WI38 (cell line): ENCODE data around the gene ACY1.
"Not testable (repeated sequence)": the region's sequence is repeated elsewhere in the genome, so short reads cannot be mapped to it uniquely, and the experiment has no call there.

Experiments
- H3K4me3 ChIP-seq: 2 replicates; pipeline ENCODE4 v1.5.1; 2011; ENCODE audit warnings: low read depth, mild to moderate bottlenecking, control low read depth, low read length
- TF ChIP-seq, protein P1 (sequence below): IDR thresholded peaks from 2 replicates; pipeline ENCODE4 v1.5.1; 2012; ENCODE audit warnings: low read depth, mild to moderate bottlenecking, control low read depth, low read length

Gene ACY1

DNA sequence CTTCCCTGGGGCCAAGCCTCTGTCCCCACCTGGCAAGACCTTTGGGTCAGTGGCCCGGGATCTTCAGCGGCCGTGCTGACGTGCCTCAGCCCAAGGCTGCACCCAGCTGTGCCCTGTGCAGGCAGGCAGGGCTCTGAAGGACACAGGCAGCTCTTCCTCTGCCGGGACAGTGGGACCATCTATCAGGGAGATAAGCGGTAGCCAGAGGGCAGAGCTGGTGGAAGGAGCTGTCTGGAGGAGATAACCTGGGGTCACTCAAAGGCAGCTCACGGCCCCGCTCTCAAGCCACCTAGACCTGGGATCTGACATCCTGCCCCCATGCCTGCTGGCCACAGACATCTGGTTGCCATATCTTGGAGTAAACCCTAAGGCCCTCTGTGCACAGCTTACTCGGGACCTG is 45.7 kb downstream of the ACY1 start:
- H3K4me3 ChIP-seq: no peak overlapping the region
- TF ChIP-seq, protein P1, sequence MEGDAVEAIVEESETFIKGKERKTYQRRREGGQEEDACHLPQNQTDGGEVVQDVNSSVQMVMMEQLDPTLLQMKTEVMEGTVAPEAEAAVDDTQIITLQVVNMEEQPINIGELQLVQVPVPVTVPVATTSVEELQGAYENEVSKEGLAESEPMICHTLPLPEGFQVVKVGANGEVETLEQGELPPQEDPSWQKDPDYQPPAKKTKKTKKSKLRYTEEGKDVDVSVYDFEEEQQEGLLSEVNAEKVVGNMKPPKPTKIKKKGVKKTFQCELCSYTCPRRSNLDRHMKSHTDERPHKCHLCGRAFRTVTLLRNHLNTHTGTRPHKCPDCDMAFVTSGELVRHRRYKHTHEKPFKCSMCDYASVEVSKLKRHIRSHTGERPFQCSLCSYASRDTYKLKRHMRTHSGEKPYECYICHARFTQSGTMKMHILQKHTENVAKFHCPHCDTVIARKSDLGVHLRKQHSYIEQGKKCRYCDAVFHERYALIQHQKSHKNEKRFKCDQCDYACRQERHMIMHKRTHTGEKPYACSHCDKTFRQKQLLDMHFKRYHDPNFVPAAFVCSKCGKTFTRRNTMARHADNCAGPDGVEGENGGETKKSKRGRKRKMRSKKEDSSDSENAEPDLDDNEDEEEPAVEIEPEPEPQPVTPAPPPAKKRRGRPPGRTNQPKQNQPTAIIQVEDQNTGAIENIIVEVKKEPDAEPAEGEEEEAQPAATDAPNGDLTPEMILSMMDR: no peak

GRCh38 chr3:52029535-52029934 is 46.2 kb downstream of the ACY1 start:
- no peak overlapping the region for H3K4me3 ChIP-seq

DNA sequence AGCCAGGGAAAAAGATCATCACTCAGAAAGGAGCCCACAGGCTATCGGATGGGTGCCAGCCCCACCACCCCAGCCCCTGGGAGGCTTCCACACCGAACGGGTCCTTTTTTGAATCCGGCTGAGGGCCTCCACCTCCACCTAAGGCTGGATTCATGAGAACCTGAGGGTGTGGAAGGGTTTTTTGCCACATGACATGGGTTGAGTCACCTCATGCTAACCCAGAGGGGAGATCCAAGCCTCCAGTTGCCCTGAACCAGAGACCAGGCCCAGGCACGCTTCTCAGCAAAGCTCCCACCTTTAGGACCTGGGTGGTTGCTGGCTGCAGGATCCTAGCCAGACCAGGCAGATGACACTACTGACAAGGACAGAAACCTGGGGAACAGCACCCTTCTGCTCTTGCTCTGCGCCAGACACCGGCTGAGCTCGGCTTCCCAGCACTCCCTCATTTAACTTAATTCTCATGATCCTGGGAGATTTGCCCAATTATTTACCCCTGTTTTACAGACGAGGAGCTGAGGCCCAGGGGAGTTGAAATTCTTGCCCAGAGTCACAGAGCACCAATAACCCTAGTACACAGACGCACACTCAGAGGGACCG is 47.5 kb downstream of the ACY1 start:
- no peak overlapping the region for H3K4me3 ChIP-seq
- TF ChIP-seq, protein P1: no peak

More at GRCh38 chr3:52029535-52029934, 46.2 kb downstream of the ACY1 start:
- TF ChIP-seq, protein P1: no peak

- H3K4me3 ChIP-seq: no peak overlapping the region
- TF ChIP-seq, protein P1: no peak
Observed at GRCh38 chr3:52031896-52032295, 48.6 kb downstream of the ACY1 start.

- TF ChIP-seq, protein P1: no peak
- no peak overlapping the region for H3K4me3 ChIP-seq
Observed at GRCh38 chr3:52032702-52033408, 49.5 kb downstream of the ACY1 start.

DNA sequence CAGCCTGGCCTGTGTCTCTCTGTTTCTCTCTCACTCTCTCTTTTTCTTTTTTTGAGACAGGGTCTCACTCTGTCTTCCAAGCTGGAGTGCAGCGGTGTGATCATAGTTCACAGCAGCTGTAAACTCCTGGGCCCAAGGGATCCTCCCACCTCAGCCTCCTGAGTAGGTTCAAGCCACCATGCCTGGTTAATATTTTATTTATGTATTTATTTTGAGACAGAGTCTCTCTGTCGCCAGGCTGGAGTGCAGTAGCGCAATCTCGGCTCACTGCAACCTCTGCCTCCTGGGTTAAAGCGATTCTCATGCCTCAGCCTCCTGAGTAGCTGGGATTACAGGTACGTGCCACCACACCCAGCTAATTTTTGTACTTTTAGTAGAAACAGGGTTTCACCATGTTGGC is 50.4 kb downstream of the ACY1 start:
- not testable (repeated sequence) for H3K4me3 ChIP-seq

GRCh38 chr3:52034212-52034611 is 50.9 kb downstream of the ACY1 start:
- no peak overlapping the region for H3K4me3 ChIP-seq
- TF ChIP-seq, protein P1: no peak
